NCI-H146 treated with DMSO at 0.1 percent for 48 hours (cell line): ENCODE results near the gene B4GALT6.

Source experiments
- DNase-seq: peaks from one replicate; lab custom pipeline; 2025; ENCODE audit not compliant: unreplicated experiment; lab: John Stamatoyannopoulos, UW

B4GALT6 gene

DNA sequence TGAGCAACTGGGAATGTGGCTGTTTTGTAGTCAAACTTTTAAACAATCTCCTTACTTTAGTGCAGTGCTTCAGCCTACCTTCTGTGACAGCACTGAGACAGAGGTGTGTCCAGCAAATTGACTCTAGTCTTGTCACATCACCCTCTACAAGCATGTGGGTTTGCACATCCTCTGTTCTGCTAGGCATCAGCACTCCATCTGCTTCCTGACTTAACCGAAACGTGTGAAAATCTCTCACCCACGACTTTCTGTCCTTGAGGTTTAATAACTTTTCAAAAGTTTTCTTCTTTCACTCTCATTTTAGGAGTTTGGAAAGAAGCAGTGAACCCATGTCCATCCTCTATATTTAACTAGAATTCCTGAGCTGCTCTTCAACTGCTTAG is 50.1 kb downstream of the B4GALT6 start:
- DNase-seq = no peak

DNA sequence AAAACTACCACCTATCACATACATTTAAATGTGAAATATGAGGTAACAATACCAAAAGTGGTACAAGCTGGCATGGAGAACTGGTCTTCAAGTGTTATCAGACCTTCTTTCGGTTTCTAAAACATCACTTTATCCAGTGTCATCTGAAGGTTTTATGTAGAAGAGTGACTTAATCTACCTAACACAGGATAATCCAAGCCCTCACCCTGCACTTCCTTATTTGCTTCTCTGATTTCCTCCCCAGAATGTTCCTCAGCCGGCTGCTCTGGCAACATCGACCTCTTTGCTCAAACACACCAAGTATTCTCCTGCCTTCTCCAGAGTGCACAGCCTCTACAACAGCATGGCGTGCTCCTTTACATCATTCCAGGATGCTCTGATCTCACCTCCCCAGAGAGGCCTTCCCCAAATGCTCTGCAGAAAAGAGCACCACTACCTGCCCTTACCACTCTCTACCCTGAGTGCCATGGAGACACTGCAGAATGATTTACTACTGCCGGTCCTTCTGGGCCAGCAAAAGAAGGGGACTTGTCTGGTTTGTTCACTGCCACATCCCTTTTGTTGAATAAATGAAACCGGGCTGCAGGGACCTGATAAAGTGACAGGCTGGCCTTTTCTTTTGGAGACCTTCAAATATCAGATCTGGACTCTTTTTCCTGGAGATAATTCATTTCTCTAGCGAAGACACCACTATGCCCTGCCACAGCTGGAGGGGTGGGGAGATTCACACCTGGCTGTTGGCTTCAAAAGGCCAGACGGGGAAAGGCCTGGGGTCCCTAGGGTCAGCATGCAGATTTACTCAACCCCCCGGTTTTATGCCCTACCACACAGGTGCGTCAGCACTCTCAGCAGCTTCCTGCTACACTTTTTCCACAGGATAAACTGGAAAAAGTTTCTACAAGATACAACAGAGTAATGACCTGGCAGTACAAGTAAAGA is 50.7 kb downstream of the B4GALT6 start:
- DNase-seq = no peak

DNA sequence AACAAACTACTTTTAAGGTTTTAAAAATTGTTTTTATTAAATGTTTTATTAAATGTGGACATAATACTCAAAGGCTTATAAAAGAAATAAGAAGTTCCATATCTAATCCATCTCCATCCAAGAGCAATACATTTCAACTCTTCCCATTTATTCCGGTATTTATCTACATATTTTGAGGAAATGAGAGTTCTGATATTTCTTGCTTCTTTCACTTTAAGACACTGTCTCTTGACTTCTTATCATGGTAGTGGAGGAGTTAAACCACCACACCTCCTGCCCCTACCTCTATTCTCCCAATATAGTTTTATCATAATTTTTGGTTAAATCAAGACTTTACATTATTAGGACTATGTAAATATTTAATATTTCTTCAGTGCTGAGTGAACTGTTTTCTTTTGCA is 52.0 kb downstream of the B4GALT6 start:
- no peak for DNase-seq

- DNase-seq = no peak
These were observed 52.9 kb downstream of the B4GALT6 start for GRCh38 chr18:31631526-31631925.

DNA sequence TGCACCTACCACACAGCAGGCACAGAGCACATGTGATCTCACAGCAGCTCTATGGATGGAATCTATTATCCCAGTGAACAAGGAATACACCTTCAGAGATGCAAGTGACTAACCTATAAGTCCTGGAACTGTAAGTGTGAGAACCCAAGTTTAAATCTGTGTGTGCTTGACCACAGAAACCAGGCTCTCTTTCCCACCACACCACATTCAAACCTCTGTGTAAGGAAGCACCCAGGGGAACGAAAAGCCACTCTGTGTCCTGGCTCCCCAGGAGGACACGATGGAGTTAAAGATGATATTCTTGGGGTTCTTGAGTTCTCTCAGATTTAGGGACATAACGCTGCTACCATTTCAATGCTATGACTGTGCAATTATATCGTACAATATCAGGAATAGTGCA is 53.8 kb downstream of the B4GALT6 start:
- no peak for DNase-seq

- DNase-seq = no peak
These were observed 58.0 kb downstream of the B4GALT6 start for GRCh38 chr18:31626409-31626808.

GRCh38 chr18:31624892-31625640 is 59.3 kb downstream of the B4GALT6 start:
- no peak for DNase-seq

- DNase-seq = no peak
These were observed 65.1 kb downstream of the B4GALT6 start for GRCh38 chr18:31619291-31619690.

GRCh38 chr18:31618801-31619200 is 65.6 kb downstream of the B4GALT6 start:
- DNase-seq = no peak

GRCh38 chr18:31617031-31617717 is 67.2 kb downstream of the B4GALT6 start:
- no peak for DNase-seq

DNA sequence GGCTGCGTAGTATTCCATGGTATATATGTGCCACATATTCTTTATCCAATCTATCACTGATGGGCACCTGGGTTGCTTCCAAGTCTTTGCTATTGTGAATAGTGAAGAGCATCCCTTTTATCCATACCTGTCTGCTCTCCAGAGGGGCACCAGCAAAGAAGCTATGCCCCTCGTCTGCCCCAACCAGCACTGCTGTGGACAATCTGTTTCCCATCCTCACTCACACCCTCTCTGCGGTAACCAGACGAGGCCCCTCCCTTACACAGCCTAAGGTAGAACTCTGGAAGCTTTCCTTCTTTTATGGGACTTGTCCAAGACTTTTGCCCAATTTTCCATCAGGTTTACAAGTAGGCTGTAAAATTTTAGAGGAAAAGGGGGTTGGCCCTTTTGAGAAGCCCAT is 67.8 kb downstream of the B4GALT6 start:
- no peak for DNase-seq

DNA sequence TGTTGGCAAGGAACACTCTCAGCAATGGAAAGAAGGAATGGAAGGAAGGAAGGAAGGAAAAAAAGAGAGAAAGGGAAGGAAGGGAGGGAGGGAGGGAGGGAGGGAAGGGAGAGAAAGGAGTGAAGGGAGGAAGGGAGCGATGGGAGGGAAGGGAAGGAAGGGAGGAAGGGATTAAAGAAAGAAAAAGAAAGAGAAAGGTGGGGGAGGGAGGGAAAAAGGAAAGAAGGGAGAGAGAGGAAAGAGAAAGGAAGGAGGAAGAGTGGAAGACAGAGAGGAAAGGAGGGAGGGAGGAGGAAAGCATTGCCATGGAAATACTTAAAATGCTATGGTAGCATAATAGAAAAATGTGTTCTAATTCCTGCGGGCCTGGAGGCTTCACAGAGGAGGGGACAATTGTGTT is 70.3 kb downstream of the B4GALT6 start:
- DNase-seq = no peak

DNA sequence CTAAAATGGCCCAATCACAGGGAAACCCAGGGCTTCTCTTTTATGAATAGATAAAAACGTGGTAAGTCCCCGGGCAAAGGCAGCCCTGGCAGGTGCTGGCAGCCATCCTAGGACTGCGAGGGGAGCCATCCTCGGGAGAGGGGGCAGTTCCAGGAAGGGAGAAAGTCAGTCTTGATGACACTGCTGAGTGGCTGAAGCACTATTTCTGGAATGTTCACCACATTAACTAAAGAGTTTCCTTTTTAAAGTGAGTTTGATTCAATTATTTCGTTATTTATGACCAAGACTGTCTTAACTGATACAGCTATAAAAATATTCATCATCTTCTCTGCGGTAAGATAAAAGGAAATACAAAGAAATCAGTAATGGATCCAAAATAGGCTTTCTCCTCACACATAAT is 72.3 kb downstream of the B4GALT6 start:
- no peak for DNase-seq

DNA sequence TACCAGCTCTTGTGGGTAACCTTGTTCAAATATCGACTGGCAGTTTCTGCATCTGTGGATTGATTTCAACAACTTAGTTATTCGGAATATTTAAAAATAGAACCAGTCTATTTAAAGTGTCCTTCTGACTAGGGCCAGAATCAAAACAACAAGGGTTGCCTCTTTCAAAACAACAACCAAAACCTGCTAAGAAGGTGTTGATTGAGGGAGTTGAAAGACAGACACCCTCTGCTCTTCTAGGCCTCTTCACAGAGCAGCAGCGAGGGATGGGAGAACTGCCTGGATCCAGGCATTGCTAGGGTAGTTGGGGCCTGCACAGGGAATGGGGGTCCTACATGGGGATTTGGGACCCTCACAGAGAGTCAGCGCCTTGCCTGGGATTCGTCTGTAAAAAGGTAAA is 72.9 kb downstream of the B4GALT6 start:
- DNase-seq = no peak

DNA sequence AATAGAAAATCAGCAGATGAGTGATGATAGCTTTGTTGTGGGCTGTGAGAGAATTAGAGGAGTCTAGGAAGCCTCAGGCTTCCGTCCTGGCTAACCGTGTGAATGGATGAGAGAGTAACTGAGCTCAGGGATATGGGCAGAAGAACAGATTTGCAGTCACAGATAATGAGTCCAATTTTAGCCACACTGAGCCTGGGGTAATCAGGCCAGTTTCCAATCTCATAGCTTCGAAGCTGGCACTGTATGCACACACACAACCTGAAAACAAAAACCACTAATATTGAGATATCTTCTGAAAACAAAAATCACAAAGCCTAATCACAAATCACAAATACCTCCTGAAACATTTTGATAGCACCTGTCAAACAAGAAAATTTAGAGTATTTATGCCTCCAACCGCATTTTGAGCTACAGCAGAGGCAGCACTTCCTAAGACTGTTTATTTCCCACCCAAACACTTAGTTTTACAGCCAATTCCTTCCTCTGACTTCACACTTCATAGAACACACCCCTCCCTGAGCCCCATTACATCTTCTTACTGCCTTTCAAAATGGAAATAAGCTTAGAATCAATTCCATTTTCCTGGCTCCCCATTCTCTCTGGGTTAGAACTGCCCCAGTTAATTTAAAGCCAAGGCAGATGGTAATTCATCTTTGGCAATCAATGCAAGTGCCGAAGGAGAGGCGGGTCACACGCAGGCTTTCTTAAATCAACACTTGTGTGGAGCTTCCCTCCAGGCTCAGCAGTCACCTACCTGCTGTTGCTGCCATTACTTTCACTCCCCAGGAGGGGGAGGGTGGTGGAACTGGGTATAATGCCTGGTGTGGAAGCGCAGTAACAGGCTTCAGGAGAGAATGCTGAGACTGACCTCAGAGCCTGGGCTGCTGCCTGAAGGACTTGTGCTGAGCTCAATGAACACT is 73.8 kb downstream of the B4GALT6 start:
- DNase-seq = peak; percentile 44

DNA sequence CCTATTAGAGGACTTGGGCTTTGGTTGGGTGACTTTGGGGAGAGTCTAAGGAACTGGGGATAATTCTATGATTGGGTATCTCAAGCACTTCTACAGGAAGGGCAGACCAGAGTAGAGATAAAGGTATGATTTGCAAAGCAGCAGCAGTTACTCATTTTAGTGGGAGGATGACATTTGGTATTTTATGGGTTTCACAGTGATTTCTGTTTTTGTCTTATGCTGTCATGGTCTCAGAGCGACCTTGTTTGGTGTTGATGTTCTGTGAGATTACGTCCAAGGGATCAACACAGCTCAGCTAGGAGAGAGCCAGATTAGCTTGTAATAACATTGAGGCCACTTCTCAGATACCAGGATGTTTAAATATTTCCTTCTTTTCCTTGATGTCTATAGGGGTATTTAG is 74.5 kb downstream of the B4GALT6 start:
- DNase-seq = no peak

DNA sequence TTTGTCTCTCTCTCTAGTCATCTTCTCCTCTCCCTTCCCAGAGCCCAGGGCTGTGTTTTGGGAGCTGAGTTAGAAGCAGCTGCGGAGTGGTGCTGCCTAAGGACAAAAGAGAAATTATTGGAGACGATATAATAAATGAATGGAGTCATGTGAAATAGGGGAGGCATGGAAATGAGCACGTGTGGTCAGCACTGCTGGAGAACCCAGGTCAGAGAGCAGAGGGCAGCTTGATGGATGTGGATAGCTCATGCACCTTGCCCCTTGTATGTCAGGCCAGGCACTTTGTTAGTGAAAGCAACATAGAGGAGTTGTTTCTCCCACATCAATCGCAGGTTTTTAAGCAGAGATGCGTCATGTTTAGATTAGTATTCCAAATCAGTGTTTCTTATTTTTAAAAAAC is 77.0 kb downstream of the B4GALT6 start:
- no peak for DNase-seq

DNA sequence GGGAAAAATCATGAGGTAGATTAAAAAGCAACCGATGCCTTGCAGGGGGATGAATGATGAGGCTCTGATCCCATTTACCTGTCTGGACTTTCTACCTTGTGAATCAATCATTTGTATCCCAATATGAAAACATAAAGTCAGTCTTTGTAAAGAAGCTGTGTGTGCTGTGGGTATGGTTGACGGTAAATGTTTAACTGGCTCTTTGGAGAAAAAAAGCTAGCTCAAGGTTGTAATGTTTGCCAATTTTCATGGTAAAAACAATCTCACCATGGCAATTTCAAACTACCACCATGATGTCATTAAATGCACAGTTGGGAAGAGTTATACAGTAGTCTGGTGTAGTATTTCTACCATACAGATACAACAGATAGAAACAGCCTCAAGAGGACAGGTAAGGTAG is 78.1 kb downstream of the B4GALT6 start:
- DNase-seq = no peak

DNA sequence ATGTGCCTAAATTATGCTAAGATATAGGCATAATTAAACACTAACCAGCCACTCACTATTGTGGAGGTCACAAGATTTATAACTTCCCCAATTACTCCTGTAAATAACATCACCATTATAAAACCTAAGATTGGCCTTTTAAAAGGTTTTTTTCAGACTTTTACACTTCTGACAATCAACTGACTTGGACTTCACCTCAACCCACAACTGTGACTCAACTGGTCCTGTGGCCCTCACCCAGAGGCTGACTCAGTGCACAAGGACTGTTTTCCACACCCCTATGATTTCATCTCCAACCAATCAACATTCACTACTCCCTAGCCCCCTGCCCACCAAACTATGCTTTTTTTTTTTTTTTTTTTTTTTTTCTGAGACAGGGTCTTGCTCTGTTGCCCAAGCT is 81.1 kb downstream of the B4GALT6 start:
- no peak for DNase-seq

DNA sequence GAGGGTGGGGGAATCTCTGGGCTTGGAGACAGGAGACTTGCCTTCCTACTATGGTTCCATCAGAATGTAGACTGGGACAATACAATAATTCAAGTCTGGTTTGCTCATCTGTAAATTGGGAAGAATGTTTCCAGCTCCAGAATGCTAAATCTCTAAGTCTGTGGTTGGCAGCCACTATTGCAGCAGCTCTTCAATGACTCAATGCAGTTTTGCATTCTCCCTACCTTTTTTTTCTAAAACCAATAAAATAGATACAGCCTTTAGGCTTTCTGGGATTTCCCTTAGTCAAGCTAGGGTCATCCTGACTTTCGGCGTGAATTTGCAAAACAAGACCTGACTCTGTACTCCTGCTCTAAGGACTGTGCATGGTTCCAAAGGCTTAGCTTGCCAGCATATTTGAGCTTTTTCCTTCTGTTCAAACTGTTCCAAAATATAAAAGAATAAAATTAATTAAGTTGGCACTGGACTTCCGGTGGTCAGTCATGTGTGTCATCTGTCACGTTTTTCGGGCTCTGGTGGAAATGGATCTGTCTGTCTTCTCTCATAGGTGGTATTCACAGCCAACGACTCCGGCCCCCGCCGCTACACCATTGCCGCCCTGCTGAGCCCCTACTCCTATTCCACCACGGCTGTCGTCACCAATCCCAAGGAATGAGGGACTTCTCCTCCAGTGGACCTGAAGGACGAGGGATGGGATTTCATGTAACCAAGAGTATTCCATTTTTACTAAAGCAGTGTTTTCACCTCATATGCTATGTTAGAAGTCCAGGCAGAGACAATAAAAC is 86.2 kb downstream of the B4GALT6 start:
- no peak for DNase-seq
